CD4-positive, alpha-beta T cell (primary cell): ENCODE results near the gene PALM. TPM values are rescaled to one million over a fixed set of nuclear protein-coding genes. Genes with fewer than 3 reads are reported as not detected.

Experiments used
- ATAC-seq: fragments of 200-7000 bp; cut with Tn5 transposase; one replicate; pipeline ENCODE4 v1.10.0; 2022; ENCODE audit warnings: mild to moderate bottlenecking; ENCODE audit not compliant: poor library complexity
- CTCF ChIA-PET: fragments of 350-600 bp; sonication (Branson Sonifier 250); formaldehyde crosslinking; loops from one replicate; lab custom pipeline; 2021; ENCODE audit warnings: antibody characterized with exemption, inconsistent platforms; lab: Charles Lee
- POLR2A ChIA-PET: fragments of 350-600 bp; sonication (Branson Sonifier 250); formaldehyde crosslinking; loops from one replicate; lab custom pipeline; 2021; ENCODE audit warnings: antibody characterized with exemption, inconsistent platforms; lab: Charles Lee
- DNase-seq, 14 experiments: peaks; one replicate each; pipeline ENCODE4 v3.0.0-alpha.2; 2013 to 2020; ENCODE audit warnings: mixed read lengths in 2 of 14
- H3K27ac ChIP-seq, 2 donors: one replicate each; pipeline versions ENCODE4 v1.5.1 to v1.7.0; 2013; ENCODE audit warnings: low read length in 2 of 2, low read depth in 1 of 2, mild to moderate bottlenecking in 1 of 2
- H3K27me3 ChIP-seq, 2 experiments: 1 replicate in 1 of 2; 2 replicates in 1 of 2; pipeline versions ENCODE4 v1.6.1 to v1.7.0; 2013; ENCODE audit warnings: low read length in 2 of 2, control low read depth in 1 of 2, mild to moderate bottlenecking in 1 of 2, moderate library complexity in 1 of 2; ENCODE audit not compliant: insufficient read depth in 2 of 2, control insufficient read depth in 1 of 2
- H3K36me3 ChIP-seq: one replicate; pipeline ENCODE4 v1.6.1; 2013; ENCODE audit warnings: low read length, control low read depth; ENCODE audit not compliant: insufficient read depth
- H3K4me1 ChIP-seq: one replicate; pipeline ENCODE4 v1.6.1; 2013; ENCODE audit warnings: low read length, control low read depth; ENCODE audit not compliant: insufficient read depth
- H3K4me3 ChIP-seq: one replicate; pipeline ENCODE4 v1.5.1; 2013; ENCODE audit warnings: mild to moderate bottlenecking, low read length, moderate library complexity
- H3K9me3 ChIP-seq, 2 experiments: 1 replicate in 1 of 2; 2 replicates in 1 of 2; pipeline versions ENCODE4 v1.6.1 to v1.7.0; 2013; ENCODE audit warnings: low read length in 2 of 2, mild to moderate bottlenecking in 2 of 2, control low read depth in 1 of 2, moderate library complexity in 1 of 2; ENCODE audit not compliant: control insufficient read depth in 1 of 2, insufficient read depth in 1 of 2
- H3K27ac Mint-ChIP-seq: one replicate; pipeline ENCODE4 v1.8.0; 2020; ENCODE audit warnings: mixed read lengths
- H3K27me3 Mint-ChIP-seq: one replicate; pipeline ENCODE4 v1.8.0; 2021; ENCODE audit warnings: mixed read lengths
- H3K36me3 Mint-ChIP-seq: one replicate; pipeline ENCODE4 v1.8.0; 2021; ENCODE audit warnings: low read depth, mixed read lengths
- H3K4me1 Mint-ChIP-seq: one replicate; pipeline ENCODE4 v1.8.0; 2021; ENCODE audit warnings: low read depth, mixed read lengths
- H3K4me3 Mint-ChIP-seq: one replicate; pipeline ENCODE4 v1.8.0; 2020; ENCODE audit warnings: mild to moderate bottlenecking, mixed read lengths
- H3K9me3 Mint-ChIP-seq: one replicate; pipeline ENCODE4 v1.8.0; 2020; ENCODE audit warnings: mixed read lengths
- intact Hi-C, 2 experiments: fragments of 100-400 bp; cut with DNase I in 1 of 2; cut with micrococcal nuclease in 1 of 2; formaldehyde crosslinking; loops; one replicate each; pipeline versions ENCODE4 v1.15.1 to v1.9.0; 2023 to 2025; cut with DNase I, micrococcal nuclease
- total RNA-seq, 174 experiments: library from RNA in 2 of 174; stranded (reverse) in 2 of 174; gene quantifications; one replicate each; pipeline ENCODE4 v1.2.3 and lab custom pipeline; 2021 to 2026
- TF ChIP-seq, protein P1 (sequence below): fragments of 200-600 bp; IDR thresholded peaks from one replicate; pipeline ENCODE4 v1.8.0; 2022; ENCODE audit warnings: antibody characterized with exemption, mild to moderate bottlenecking

Gene PALM
- total RNA-seq, 2 experiments from 2014 or later = not detected

DNA sequence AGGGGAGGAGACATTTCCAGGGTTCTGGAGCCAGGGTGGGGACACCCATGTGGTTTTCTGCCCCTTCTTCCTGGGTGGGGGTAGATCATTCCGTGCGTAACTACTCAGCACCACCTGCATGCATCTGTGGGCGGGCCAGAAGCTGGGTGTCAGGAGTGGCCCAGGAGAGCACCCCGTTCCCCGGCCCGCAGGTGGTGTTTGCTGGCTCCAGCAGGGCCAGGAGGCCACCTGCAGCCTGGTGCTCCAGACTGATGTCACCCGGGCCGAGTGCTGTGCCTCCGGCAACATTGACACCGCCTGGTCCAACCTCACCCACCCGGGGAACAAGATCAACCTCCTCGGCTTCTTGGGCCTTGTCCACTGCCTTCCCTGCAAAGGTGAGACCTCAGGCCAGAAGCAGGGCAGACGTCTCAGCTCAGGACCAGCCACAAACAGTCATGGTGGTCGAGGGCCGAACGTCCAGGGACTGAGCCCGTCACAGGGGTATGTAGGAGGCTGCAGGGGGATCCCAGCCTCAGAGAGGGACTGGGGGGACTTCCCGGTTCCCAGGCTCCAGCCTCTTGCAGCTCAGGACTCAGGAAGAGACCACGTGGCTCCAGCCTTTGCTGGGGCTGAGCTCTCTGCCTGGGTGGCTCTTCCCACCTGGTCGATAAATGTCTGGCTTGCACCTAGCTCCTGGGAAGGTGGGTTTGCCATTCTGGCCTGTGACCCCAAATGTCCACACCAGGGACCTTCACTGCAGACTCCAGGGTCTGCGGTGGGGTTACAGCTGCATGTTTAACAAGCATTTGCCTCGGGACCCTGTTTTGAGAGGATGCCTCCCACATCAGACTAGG, 30.9 kb upstream of the PALM start:
- peak in 1 of 14 experiments; percentile 41 for DNase-seq
- H3K36me3 Mint-ChIP-seq = no peaks in the 10 kb centered on the region
- intact Hi-C loops = no loop called here
- peaks cover 5% of the 10 kb centered on the region for H3K4me1 Mint-ChIP-seq
- H3K9me3 Mint-ChIP-seq = no peaks in the 10 kb centered on the region
- H3K27ac Mint-ChIP-seq = no peak overlapping the region
- H3K4me3 ChIP-seq = no peak overlapping the region
- POLR2A ChIA-PET = interaction anchor here (4.4 kb wide), 1 partner anchor 15 kb away, joined by 45 read pairs; the partner anchor contains the start of gene RNF126
- peaks cover 20% of the 10 kb centered on the region for H3K27me3 Mint-ChIP-seq
- peaks cover 40% of the 10 kb centered on the region for H3K4me1 ChIP-seq
- no peak for ATAC-seq
- H3K27me3 ChIP-seq = peaks cover 25 to 32% of the 10 kb centered on the region in 2 experiments
- no peak overlapping the region for H3K27ac ChIP-seq
- H3K4me3 Mint-ChIP-seq = peak overlapping the region; percentile 68
- CTCF ChIA-PET = interaction anchor here (1.3 kb wide), 1 partner anchor 93 kb away, joined by 3 read pairs; no protein-coding TSS in a partner anchor
- peaks cover 0 to 28% of the 10 kb centered on the region in 2 experiments for H3K9me3 ChIP-seq
- H3K36me3 ChIP-seq = no peaks in the 10 kb centered on the region
- TF ChIP-seq, protein P1, sequence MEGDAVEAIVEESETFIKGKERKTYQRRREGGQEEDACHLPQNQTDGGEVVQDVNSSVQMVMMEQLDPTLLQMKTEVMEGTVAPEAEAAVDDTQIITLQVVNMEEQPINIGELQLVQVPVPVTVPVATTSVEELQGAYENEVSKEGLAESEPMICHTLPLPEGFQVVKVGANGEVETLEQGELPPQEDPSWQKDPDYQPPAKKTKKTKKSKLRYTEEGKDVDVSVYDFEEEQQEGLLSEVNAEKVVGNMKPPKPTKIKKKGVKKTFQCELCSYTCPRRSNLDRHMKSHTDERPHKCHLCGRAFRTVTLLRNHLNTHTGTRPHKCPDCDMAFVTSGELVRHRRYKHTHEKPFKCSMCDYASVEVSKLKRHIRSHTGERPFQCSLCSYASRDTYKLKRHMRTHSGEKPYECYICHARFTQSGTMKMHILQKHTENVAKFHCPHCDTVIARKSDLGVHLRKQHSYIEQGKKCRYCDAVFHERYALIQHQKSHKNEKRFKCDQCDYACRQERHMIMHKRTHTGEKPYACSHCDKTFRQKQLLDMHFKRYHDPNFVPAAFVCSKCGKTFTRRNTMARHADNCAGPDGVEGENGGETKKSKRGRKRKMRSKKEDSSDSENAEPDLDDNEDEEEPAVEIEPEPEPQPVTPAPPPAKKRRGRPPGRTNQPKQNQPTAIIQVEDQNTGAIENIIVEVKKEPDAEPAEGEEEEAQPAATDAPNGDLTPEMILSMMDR = no peak

DNA sequence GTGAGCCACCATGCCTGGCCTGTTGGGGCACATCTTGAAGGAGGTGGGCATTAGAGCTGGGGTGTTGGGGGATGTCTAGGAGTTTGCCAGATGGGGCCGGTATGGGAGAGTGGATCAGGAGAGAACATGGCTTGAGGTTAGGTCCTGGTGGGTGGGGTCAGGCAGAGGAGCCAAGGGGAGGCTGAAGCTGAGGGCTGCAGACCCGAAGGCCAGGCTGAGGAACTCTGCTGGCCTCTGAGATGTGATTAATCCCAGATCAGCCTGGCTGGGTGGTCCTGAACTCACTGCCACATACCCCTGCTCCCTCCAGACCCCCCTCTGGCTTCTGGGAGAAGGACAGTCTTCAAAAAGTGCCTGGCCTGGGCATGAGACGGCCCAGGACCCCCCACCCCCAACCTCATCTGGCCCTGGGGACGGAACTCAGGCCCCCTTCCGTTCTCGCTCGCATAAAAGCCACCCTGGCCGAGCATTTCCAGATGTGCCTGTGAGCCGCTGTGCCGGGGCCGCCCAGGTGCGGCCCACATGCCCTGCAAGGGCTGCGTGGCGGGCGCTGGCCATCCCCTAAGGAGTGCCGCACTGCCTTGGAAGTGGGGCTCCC, 29.8 kb upstream of the PALM start:
- CTCF ChIA-PET = interaction anchor here (1.0 to 2.7 kb wide), 4 partner anchors 55 to 173 kb away, joined by 4 to 14 read pairs (median 8); no protein-coding TSS in a partner anchor
- POLR2A ChIA-PET = interaction anchor here (1.2 to 4.4 kb wide), 3 partner anchors 16 to 97 kb away, joined by 3 to 45 read pairs (median 19); partner anchors contain the start of gene RNF126
- Histone ChIP-seq H3K27me3 (peaks cover 25 to 27% of the 10 kb centered on the region in 2 experiments), H3K36me3 (no peaks in the 10 kb centered on the region), H3K9me3 (peaks cover 0 to 34% of the 10 kb centered on the region in 2 experiments), H3K4me1 (peaks cover 40% of the 10 kb centered on the region), H3K4me3 (no peak overlapping the region), H3K27ac (no peak overlapping the region)
- intact Hi-C loops = no loop called here
- peaks cover 5% of the 10 kb centered on the region for H3K4me1 Mint-ChIP-seq
- H3K4me3 Mint-ChIP-seq = peak overlapping the region; percentile 76
- TF ChIP-seq, protein P1 = no peak
- DNase-seq (peak in 1 of 14 experiments; percentile 44), ATAC-seq (no peak)
- peaks cover 14% of the 10 kb centered on the region for H3K27me3 Mint-ChIP-seq
- no peaks in the 10 kb centered on the region for H3K9me3 Mint-ChIP-seq
- no peaks in the 10 kb centered on the region for H3K36me3 Mint-ChIP-seq
- H3K27ac Mint-ChIP-seq = peak overlapping the region; percentile 33
